K562 (cell line): Measurements from ENCODE around the gene SASH3. TPM values are rescaled to one million over a fixed set of nuclear protein-coding genes. Genes with fewer than 3 reads are reported as not detected.
A peak's percentile ranks its signal among the peaks of the same experiment; 100 is the strongest.

Source experiments
- ATAC-seq: fragments of 200-7000 bp; cut with Tn5 transposase; 3 replicates; pipeline ENCODE4 v1.9.1; 2020; ENCODE audit warnings: moderate library complexity
- BruUV-seq: library from RNA; stranded (reverse); fragments of 400-500 nt; replicated peaks from 2 replicates; lab custom pipeline; 2021; lab: Mats Ljungman, UMichigan
- CTCF ChIA-PET: fragments of 300-600 bp; formaldehyde crosslinking; extraction: SDS; loops from one replicate; lab custom pipeline; 2021; ENCODE audit warnings: low intra/inter-chr PET ratio; lab: Yijun Ruan, JAX
- POLR2A ChIA-PET: fragments of 300-600, 350-650 bp; sonication (Branson Sonifier 250); formaldehyde crosslinking; extraction: SDS; loops from one replicate; lab custom pipeline; 2021; ENCODE audit warnings: antibody characterized with exemption, inconsistent platforms; lab: Yijun Ruan, JAX
- DNase-seq, 4 experiments: peaks; one replicate each; pipeline versions ENCODE4 v3.0.0 to v3.0.0-alpha.2; 2011 to 2018; ENCODE audit warnings: low spot score in 3 of 4, mixed read lengths in 3 of 4; ENCODE audit errors: extremely low read depth in 1 of 4
- FAIRE-seq: peaks from 2 replicates; lab custom pipeline; 2011; peaks lifted over from hg19 to GRCh38; lab: Jason Lieb, UNC
- H2AFZ ChIP-seq: 2 replicates; pipeline ENCODE4 v1.6.0; 2011; ENCODE audit warnings: low read depth, low read length, control low read depth, inconsistent platforms
- H3K27ac ChIP-seq: fragments of 200-600 bp; 3 replicates; pipeline ENCODE4 v1.8.0; 2011; ENCODE audit warnings: low read depth, mild to moderate bottlenecking, control low read depth, inconsistent platforms, low read length, moderate library complexity, mixed read lengths; ENCODE audit errors: extremely low read depth
- H3K27me3 ChIP-seq, 2 experiments: fragments of 300-600 bp in 1 of 2; 2 replicates in 1 of 2; 3 replicates in 1 of 2; pipeline versions ENCODE4 v1.6.0 to v1.8.0; 2011; ENCODE audit warnings: inconsistent platforms in 2 of 2, low read length in 2 of 2, mild to moderate bottlenecking in 1 of 2, mixed read lengths in 1 of 2, moderate library complexity in 1 of 2; ENCODE audit not compliant: control insufficient read depth in 2 of 2, insufficient read depth in 2 of 2
- H3K36me3 ChIP-seq: fragments of 300-600 bp; 3 replicates; pipeline ENCODE4 v1.8.0; 2011; ENCODE audit warnings: mild to moderate bottlenecking, low read length, inconsistent platforms; ENCODE audit not compliant: control insufficient read depth, insufficient read depth
- H3K4me1 ChIP-seq, 2 experiments: fragments of 200-600 bp in 1 of 2; replicated peaks in 1 of 2; 2 replicates in 1 of 2; 3 replicates in 1 of 2; pipeline versions ENCODE4 v1.5.1 to v1.8.0; 2011; ENCODE audit warnings: inconsistent platforms in 2 of 2, low read length in 2 of 2, mild to moderate bottlenecking in 1 of 2, mixed read lengths in 1 of 2, moderate library complexity in 1 of 2; ENCODE audit not compliant: control insufficient read depth in 2 of 2, insufficient read depth in 2 of 2
- H3K4me2 ChIP-seq: 2 replicates; pipeline ENCODE4 v1.6.1; 2011; ENCODE audit warnings: low read length, control low read depth, inconsistent platforms, mixed read lengths; ENCODE audit not compliant: insufficient read depth
- H3K4me3 ChIP-seq: fragments of 200-600 bp; sonication (generic), shearing (Covaris generic); 2 replicates; pipeline ENCODE4 v1.5.1; 2016; ENCODE audit warnings: control low read depth, inconsistent platforms
- H3K79me2 ChIP-seq: fragments of 200-600 bp; 3 replicates; pipeline ENCODE4 v1.8.0; 2011; ENCODE audit warnings: low read length, inconsistent platforms; ENCODE audit not compliant: control insufficient read depth, insufficient read depth
- H3K9ac ChIP-seq, 2 experiments: 2 replicates each; pipeline versions ENCODE4 v1.6.0 to v1.6.1; 2011; ENCODE audit warnings: low read depth in 2 of 2, low read length in 2 of 2, control low read depth in 1 of 2, inconsistent platforms in 1 of 2, mild to moderate bottlenecking in 1 of 2, mixed read lengths in 1 of 2; ENCODE audit not compliant: insufficient read depth in 1 of 2
- H3K9me1 ChIP-seq: one replicate; pipeline ENCODE4 v1.6.0; 2011; ENCODE audit warnings: inconsistent platforms, mild to moderate bottlenecking, low read length, moderate library complexity; ENCODE audit not compliant: control insufficient read depth, insufficient read depth
- H3K9me3 ChIP-seq: replicated peaks from 2 replicates; pipeline ENCODE4 v1.5.1; 2011; ENCODE audit warnings: low read depth, low read length, inconsistent platforms; ENCODE audit not compliant: control insufficient read depth, insufficient read depth
- H4K20me1 ChIP-seq: replicated peaks from 2 replicates; pipeline ENCODE4 v1.6.1; 2011; ENCODE audit warnings: low read length, inconsistent platforms, mixed read lengths; ENCODE audit not compliant: control insufficient read depth, insufficient read depth
- CBX1 ChIP-seq: sonication (generic); IDR thresholded peaks from 2 replicates; pipeline ENCODE4 v1.6.1; 2016; ENCODE audit warnings: antibody characterized with exemption, low read depth, mild to moderate bottlenecking
- CBX3 ChIP-seq, 2 experiments: IDR thresholded peaks; 1 replicate in 1 of 2; 2 replicates in 1 of 2; pipeline ENCODE4 v1.6.1; 2012; ENCODE audit warnings: inconsistent platforms in 2 of 2, low read length in 2 of 2, borderline replicate concordance in 1 of 2, control low read depth in 1 of 2
- HNRNPUL1 ChIP-seq: fragments of 200-400 bp; formaldehyde crosslinking; IDR thresholded peaks from 2 replicates; pipeline ENCODE4 v1.6.1; 2017; ENCODE audit warnings: low read length
- MCM7 ChIP-seq, 2 experiments: fragments of 450-650 bp; IDR thresholded peaks; 2 replicates each; pipeline ENCODE4 v1.6.1; 2016 to 2018
- MEF2A ChIP-seq: IDR thresholded peaks from 2 replicates; pipeline ENCODE4 v1.6.1; 2011; ENCODE audit warnings: low read depth, mild to moderate bottlenecking, low read length, moderate library complexity; ENCODE audit not compliant: control insufficient read depth
- NRF1 ChIP-seq, 2 experiments: fragments of 450-650 bp; IDR thresholded peaks in 1 of 2; conservative IDR thresholded peaks in 1 of 2; 2 replicates each; pipeline ENCODE4 v1.6.1; 2014; ENCODE audit warnings: mild to moderate bottlenecking in 2 of 2
- PCBP1 ChIP-seq: fragments of 200-400 bp; formaldehyde crosslinking; IDR thresholded peaks from 2 replicates; pipeline ENCODE4 v1.6.1; 2018; ENCODE audit warnings: mild to moderate bottlenecking, low read depth, low read length; ENCODE audit not compliant: poor library complexity, severe bottlenecking
- ZNF140 ChIP-seq: fragments of 250-450 bp; sonication (Bioruptor Pico); IDR thresholded peaks from 2 replicates; pipeline ENCODE4 v1.8.0; 2021; ENCODE audit warnings: moderate library complexity, mild to moderate bottlenecking, inconsistent platforms
- ZNF175 ChIP-seq: fragments of 200-800 bp; sonication (Bioruptor generic); IDR thresholded peaks from 2 replicates; pipeline ENCODE4 v1.6.1; 2016; ENCODE audit warnings: low read depth, mild to moderate bottlenecking, missing genetic modification characterization, missing compliant biosample characterization
- WGBS: fragments of 100-300 bp; shearing (Covaris generic); methylation state at CpG from one replicate; pipeline ENCODE4 v1.1.6; 2016; ENCODE audit warnings: low coverage, mixed read lengths; ENCODE audit not compliant: insufficient coverage; ENCODE audit errors: missing lambda C conversion rate; 5-methylcytosine and 5-hydroxymethylcytosine counted together
- in situ Hi-C: fragments of 300-500 bp; cut with MboI; formaldehyde crosslinking; loops from 4 replicates; pipeline ENCODE4 v1.15.0; 2018; ENCODE audit warnings: inconsistent platforms, mixed read lengths
- intact Hi-C: fragments of 100-400 bp; cut with micrococcal nuclease; formaldehyde crosslinking; loops from 2 replicates; pipeline ENCODE4 v1.14.2; 2022
- polyA plus RNA-seq, 8 experiments: library from polyadenylated mRNA; depleted of rRNA in 4 of 8; stranded (reverse) in 5 of 8; unstranded in 3 of 8; fragments of >200 nt; fragmentation: Nextera tagmentation in 2 of 8; fragmentation: Illumina TruSeq in 1 of 8; extraction: Ambion mirVana in 2 of 8; extraction: Trizol in 1 of 8; gene quantifications; 2 replicates each; pipeline versions ENCODE4 v1.2.1 to v1.2.3, GENCODE V29; 2011 to 2014; ENCODE audit warnings: inconsistent platforms in 1 of 8, missing spikeins in 1 of 8
- total RNA-seq, 7 experiments: library from RNA; depleted of rRNA in 6 of 7; stranded (reverse); fragments of >200 nt in 6 of 7; fragmentation: Illumina TruSeq in 2 of 7; extraction: Trizol in 2 of 7; gene quantifications; 2 replicates each; pipeline versions ENCODE4 v1.2.1 to v1.2.3, GENCODE V29; 2011 to 2021; ENCODE audit warnings: low replicate concordance in 1 of 7
- TF ChIP-seq, protein P1 (sequence below): sonication (generic); formaldehyde crosslinking; IDR thresholded peaks from 2 replicates; pipeline ENCODE4 v1.8.0; 2022; ENCODE audit warnings: missing genetic modification reagents, mild to moderate bottlenecking, moderate library complexity, borderline replicate concordance
- TF ChIP-seq, protein P2 (sequence below), 2 experiments: IDR thresholded peaks; 2 replicates each; pipeline ENCODE4 v1.6.1; 2012; ENCODE audit warnings: improper control_type of control experiment in 2 of 2, low read depth in 2 of 2, low read length in 2 of 2, borderline replicate concordance in 1 of 2
- TF ChIP-seq, protein P3 (sequence below): fragments of 450-650 bp; formaldehyde crosslinking; IDR thresholded peaks from 2 replicates; pipeline ENCODE4 v1.4.0; 2020; ENCODE audit warnings: mild to moderate bottlenecking, moderate library complexity
- TF ChIP-seq, protein P4 (sequence below): fragments of 250-450 bp; sonication (Bioruptor Pico); IDR thresholded peaks from 2 replicates; pipeline ENCODE4 v1.6.1; 2021; ENCODE audit warnings: mild to moderate bottlenecking
- TF ChIP-seq, protein P5 (sequence below): fragments of 450-650 bp; IDR thresholded peaks from 2 replicates; pipeline ENCODE4 v1.6.1; 2017; ENCODE audit warnings: mild to moderate bottlenecking, moderate library complexity

SASH3 gene
- total and polyA plus RNA-seq, 9 of the 15 experiments (the other 6 are each of a cell fraction or from before 2014, with no cell fraction given), result 0.03 to 0.72 (median 0.08) TPM

DNA sequence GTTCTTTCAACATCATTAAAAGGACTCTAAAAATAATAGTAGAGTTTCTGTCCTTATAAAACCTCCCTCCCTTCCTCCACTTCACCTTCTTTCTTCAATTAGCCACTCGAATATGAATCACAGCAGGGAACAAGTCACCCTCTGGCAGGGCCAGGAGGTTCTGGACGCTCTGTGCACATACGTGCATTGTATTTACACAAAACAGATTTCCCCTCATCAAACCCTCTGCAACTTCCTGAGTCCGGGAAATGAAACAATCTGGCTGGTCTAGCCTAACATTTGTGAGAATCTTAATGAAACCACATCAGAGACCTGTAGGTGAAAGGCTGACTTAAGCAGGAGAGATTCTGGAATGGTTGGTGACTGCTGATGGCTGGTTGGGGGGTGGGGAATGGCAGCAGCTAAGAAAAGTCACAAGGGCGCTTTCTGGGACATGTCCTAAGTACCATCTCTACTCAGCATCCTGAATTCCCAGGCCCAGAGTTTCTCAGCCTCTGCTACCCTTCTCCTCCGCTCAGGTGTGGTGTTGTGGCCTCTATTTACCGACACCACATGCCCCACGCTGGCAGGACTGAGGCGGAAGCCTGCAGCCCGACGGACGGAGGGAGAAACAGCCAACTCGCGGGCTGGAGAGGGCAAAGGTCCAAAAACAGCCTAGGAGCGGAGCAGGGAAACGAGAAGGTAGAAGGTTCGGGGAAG lies 62.9 kb downstream of the SASH3 start:
- Histone ChIP-seq H3K9me1 (no peaks in the 10 kb centered on the region), H3K9ac (peak overlapping the region; percentile 59 to 90), H3K4me1 (peaks cover 8 to 19% of the 10 kb centered on the region in 2 experiments), H3K79me2 (peaks cover 27% of the 10 kb centered on the region), H3K4me2 (peak overlapping the region; percentile 84), H2AFZ (peak overlapping the region; percentile 88), H3K36me3 (peaks cover 27% of the 10 kb centered on the region; the same call in 2 of the 3 replicates), H3K27ac (peak overlapping the region; percentile 68; the same call in 1 of the 3 replicates), H3K9me3 (no peaks in the 10 kb centered on the region), H3K27me3 (peaks cover 2% of the 10 kb centered on the region in 2 experiments; a peak in 2 of 5 replicates), H3K4me3 (peak overlapping the region; percentile 65), H4K20me1 (no peaks in the 10 kb centered on the region; the same call in 1 of the 2 replicates)
- TSS peak; percentile 49 for BruUV-seq
- DNase-seq (peak in 1 of 4 experiments; percentile 23), FAIRE-seq (peak; percentile 6), ATAC-seq (peak; percentile 23)
- intact Hi-C loops, result loop anchor here (5.0 kb wide), 1 partner anchor 65 kb away; the partner anchor contains the start of gene UTP14A
- in situ Hi-C loops, result no loop called here
- ChIA-PET CTCF (no interaction called here), POLR2A (no interaction called here)
- WGBS, result 11% methylated on average over 13 of the region's 17 CpGs
- TF ChIP-seq MEF2A (no peak), PCBP1 (no peak), CBX1 (no peak), ZNF175 (CRISPR knock-in tag) (no peak), MCM7 (IDR thresholded peaks at IDR 0.05) (no peak), HNRNPUL1 (no peak), CBX3 (IDR thresholded peaks at IDR 0.05; ENCODE audit: borderline replicate concordance in 1 of 2, low read length in 2 of 2) (no peak), ZNF140 (CRISPR knock-in tag) (no peak), NRF1 (conservative IDR thresholded peaks at IDR 0.05 in 1 of 2, IDR thresholded peaks at IDR 0.05 in 1 of 2) (no peak)
- TF ChIP-seq, protein P1, sequence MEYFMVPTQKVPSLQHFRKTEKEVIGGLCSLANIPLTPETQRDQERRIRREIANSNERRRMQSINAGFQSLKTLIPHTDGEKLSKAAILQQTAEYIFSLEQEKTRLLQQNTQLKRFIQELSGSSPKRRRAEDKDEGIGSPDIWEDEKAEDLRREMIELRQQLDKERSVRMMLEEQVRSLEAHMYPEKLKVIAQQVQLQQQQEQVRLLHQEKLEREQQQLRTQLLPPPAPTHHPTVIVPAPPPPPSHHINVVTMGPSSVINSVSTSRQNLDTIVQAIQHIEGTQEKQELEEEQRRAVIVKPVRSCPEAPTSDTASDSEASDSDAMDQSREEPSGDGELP (CRISPR knock-in tag), result no peak
- TF ChIP-seq, protein P2, sequence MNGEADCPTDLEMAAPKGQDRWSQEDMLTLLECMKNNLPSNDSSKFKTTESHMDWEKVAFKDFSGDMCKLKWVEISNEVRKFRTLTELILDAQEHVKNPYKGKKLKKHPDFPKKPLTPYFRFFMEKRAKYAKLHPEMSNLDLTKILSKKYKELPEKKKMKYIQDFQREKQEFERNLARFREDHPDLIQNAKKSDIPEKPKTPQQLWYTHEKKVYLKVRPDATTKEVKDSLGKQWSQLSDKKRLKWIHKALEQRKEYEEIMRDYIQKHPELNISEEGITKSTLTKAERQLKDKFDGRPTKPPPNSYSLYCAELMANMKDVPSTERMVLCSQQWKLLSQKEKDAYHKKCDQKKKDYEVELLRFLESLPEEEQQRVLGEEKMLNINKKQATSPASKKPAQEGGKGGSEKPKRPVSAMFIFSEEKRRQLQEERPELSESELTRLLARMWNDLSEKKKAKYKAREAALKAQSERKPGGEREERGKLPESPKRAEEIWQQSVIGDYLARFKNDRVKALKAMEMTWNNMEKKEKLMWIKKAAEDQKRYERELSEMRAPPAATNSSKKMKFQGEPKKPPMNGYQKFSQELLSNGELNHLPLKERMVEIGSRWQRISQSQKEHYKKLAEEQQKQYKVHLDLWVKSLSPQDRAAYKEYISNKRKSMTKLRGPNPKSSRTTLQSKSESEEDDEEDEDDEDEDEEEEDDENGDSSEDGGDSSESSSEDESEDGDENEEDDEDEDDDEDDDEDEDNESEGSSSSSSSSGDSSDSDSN (IDR thresholded peaks at IDR 0.05; ENCODE audit: borderline replicate concordance in 1 of 2, low read depth in 2 of 2, low read length in 2 of 2), result no peak
- TF ChIP-seq, protein P3, sequence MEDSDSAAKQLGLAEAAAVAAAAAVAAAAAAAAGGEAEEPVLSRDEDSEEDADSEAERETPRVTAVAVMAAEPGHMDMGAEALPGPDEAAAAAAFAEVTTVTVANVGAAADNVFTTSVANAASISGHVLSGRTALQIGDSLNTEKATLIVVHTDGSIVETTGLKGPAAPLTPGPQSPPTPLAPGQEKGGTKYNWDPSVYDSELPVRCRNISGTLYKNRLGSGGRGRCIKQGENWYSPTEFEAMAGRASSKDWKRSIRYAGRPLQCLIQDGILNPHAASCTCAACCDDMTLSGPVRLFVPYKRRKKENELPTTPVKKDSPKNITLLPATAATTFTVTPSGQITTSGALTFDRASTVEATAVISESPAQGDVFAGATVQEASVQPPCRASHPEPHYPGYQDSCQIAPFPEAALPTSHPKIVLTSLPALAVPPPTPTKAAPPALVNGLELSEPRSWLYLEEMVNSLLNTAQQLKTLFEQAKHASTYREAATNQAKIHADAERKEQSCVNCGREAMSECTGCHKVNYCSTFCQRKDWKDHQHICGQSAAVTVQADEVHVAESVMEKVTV (CRISPR knock-in tag), result no peak
- TF ChIP-seq, protein P4, sequence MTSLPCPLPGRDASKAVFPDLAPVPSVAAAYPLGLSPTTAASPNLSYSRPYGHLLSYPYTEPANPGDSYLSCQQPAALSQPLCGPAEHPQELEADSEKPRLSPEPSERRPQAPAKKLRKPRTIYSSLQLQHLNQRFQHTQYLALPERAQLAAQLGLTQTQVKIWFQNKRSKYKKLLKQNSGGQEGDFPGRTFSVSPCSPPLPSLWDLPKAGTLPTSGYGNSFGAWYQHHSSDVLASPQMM (CRISPR knock-in tag), result no peak
- TF ChIP-seq, protein P5, sequence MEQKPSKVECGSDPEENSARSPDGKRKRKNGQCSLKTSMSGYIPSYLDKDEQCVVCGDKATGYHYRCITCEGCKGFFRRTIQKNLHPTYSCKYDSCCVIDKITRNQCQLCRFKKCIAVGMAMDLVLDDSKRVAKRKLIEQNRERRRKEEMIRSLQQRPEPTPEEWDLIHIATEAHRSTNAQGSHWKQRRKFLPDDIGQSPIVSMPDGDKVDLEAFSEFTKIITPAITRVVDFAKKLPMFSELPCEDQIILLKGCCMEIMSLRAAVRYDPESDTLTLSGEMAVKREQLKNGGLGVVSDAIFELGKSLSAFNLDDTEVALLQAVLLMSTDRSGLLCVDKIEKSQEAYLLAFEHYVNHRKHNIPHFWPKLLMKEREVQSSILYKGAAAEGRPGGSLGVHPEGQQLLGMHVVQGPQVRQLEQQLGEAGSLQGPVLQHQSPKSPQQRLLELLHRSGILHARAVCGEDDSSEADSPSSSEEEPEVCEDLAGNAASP, result no peak
